Astrocyte (in vitro differentiated cells and primary cell): ENCODE data around the gene DEFB131B. TPM values are rescaled to one million over a fixed set of nuclear protein-coding genes. Genes with fewer than 3 reads are reported as not detected.
A peak's percentile ranks its signal among the peaks of the same experiment; 100 is the strongest.
"Not testable (repeated sequence)": the region's sequence is repeated elsewhere in the genome, so short reads cannot be mapped to it uniquely, and the experiment has no call there.

Source experiments
- DNase-seq: peaks from one replicate; pipeline ENCODE4 v3.0.0-alpha.2; 2010; ENCODE audit warnings: low read depth
- FAIRE-seq: peaks from 2 replicates; lab custom pipeline; 2011; peaks lifted over from hg19 to GRCh38; lab: Jason Lieb, UNC
- H2AFZ ChIP-seq: 2 replicates; pipeline ENCODE4 v1.6.0; 2012; ENCODE audit warnings: low read depth, low read length, inconsistent platforms
- H3K27ac ChIP-seq: 2 replicates; pipeline ENCODE4 v1.5.1; 2011; ENCODE audit warnings: low read depth, low read length, inconsistent platforms
- H3K27me3 ChIP-seq: 2 replicates; pipeline ENCODE4 v1.6.0; 2011; ENCODE audit warnings: low read length, inconsistent platforms; ENCODE audit not compliant: insufficient read depth
- H3K36me3 ChIP-seq: 2 replicates; pipeline ENCODE4 v1.5.1; 2011; ENCODE audit warnings: low read length, inconsistent platforms; ENCODE audit not compliant: insufficient read depth
- H3K4me1 ChIP-seq: 2 replicates; pipeline ENCODE4 v1.5.1; 2011; ENCODE audit warnings: low read length, inconsistent platforms; ENCODE audit not compliant: insufficient read depth
- H3K4me2 ChIP-seq: 2 replicates; pipeline ENCODE4 v1.6.0; 2012; ENCODE audit warnings: low read length, inconsistent platforms
- H3K4me3 ChIP-seq: 2 replicates; pipeline ENCODE4 v1.5.1; 2011; ENCODE audit warnings: low read depth, mild to moderate bottlenecking, low read length, inconsistent platforms; ENCODE audit not compliant: insufficient read depth
- H3K79me2 ChIP-seq: 2 replicates; pipeline ENCODE4 v1.6.0; 2012; ENCODE audit warnings: mild to moderate bottlenecking, low read length, inconsistent platforms; ENCODE audit not compliant: insufficient read depth
- H3K9ac ChIP-seq: 2 replicates; pipeline ENCODE4 v1.6.0; 2012; ENCODE audit warnings: mild to moderate bottlenecking, low read length, inconsistent platforms
- H3K9me3 ChIP-seq: 2 replicates; pipeline ENCODE4 v1.5.1; 2012; ENCODE audit warnings: low read depth, mild to moderate bottlenecking, low read length, inconsistent platforms; ENCODE audit not compliant: insufficient read depth
- H4K20me1 ChIP-seq: 2 replicates; pipeline ENCODE4 v1.6.0; 2012; ENCODE audit warnings: low read length, inconsistent platforms; ENCODE audit not compliant: insufficient read depth
- H3K27ac Mint-ChIP-seq: one replicate; pipeline ENCODE4 v1.8.0; 2021; ENCODE audit warnings: mild to moderate bottlenecking, mixed read lengths; ENCODE audit not compliant: unreplicated experiment
- H3K27me3 Mint-ChIP-seq: one replicate; pipeline ENCODE4 v1.8.0; 2021; ENCODE audit warnings: low read depth, mixed read lengths; ENCODE audit not compliant: unreplicated experiment
- H3K36me3 Mint-ChIP-seq: one replicate; pipeline ENCODE4 v1.8.0; 2021; ENCODE audit warnings: low read depth, mixed read lengths; ENCODE audit not compliant: unreplicated experiment
- H3K4me1 Mint-ChIP-seq: one replicate; pipeline ENCODE4 v1.8.0; 2021; ENCODE audit warnings: low read depth, mixed read lengths; ENCODE audit not compliant: unreplicated experiment
- H3K4me3 Mint-ChIP-seq: one replicate; pipeline ENCODE4 v1.8.0; 2021; ENCODE audit warnings: mild to moderate bottlenecking, moderate library complexity, mixed read lengths; ENCODE audit not compliant: unreplicated experiment
- H3K9me3 Mint-ChIP-seq: one replicate; pipeline ENCODE4 v1.8.0; 2021; ENCODE audit warnings: mild to moderate bottlenecking, mixed read lengths; ENCODE audit not compliant: unreplicated experiment
- CTCF ChIP-seq: IDR thresholded peaks from 2 replicates; pipeline ENCODE4 v1.5.1; 2011; ENCODE audit warnings: low read depth, mild to moderate bottlenecking, inconsistent platforms, low read length, moderate library complexity; ENCODE audit not compliant: insufficient read depth
- total RNA-seq: library from RNA; stranded (reverse); gene quantifications from 2 replicates; pipeline ENCODE4 v1.2.1, GENCODE V29; 2021

The DEFB131B gene
- total RNA-seq, 1 donor from 2014 or later: not detected

- TF ChIP-seq CTCF: peak; percentile 55
- not testable (repeated sequence) for H3K4me2 ChIP-seq, H3K79me2 ChIP-seq, H3K36me3 Mint-ChIP-seq, H3K27me3 Mint-ChIP-seq, H2AFZ ChIP-seq, H3K9me3 Mint-ChIP-seq, H3K27me3 ChIP-seq, H4K20me1 ChIP-seq, H3K4me1 Mint-ChIP-seq, H3K4me3 ChIP-seq, H3K36me3 ChIP-seq, H3K27ac Mint-ChIP-seq, H3K9me3 ChIP-seq, FAIRE-seq, H3K9ac ChIP-seq, H3K4me1 ChIP-seq, H3K4me3 Mint-ChIP-seq, H3K27ac ChIP-seq
- peak; percentile 52 for DNase-seq
Measured at GRCh38 chr11:71863978-71864627, 14.2 kb upstream of the DEFB131B start.

- H4K20me1 ChIP-seq, H3K4me3 ChIP-seq, DNase-seq, H3K4me1 ChIP-seq, H3K9me3 ChIP-seq, H3K4me2 ChIP-seq, H3K27ac Mint-ChIP-seq, H3K9ac ChIP-seq, H3K27me3 ChIP-seq, H3K4me3 Mint-ChIP-seq, H3K36me3 Mint-ChIP-seq, H3K79me2 ChIP-seq, H3K36me3 ChIP-seq, H3K27ac ChIP-seq, H3K27me3 Mint-ChIP-seq, H3K4me1 Mint-ChIP-seq, H2AFZ ChIP-seq, FAIRE-seq, H3K9me3 Mint-ChIP-seq: not testable (repeated sequence)
Measured at GRCh38 chr11:71867209-71867608, 11.0 kb upstream of the DEFB131B start.

GRCh38 chr11:71869931-71870330 is 8.3 kb upstream of the DEFB131B start:
- H2AFZ ChIP-seq, FAIRE-seq, H4K20me1 ChIP-seq, H3K79me2 ChIP-seq, H3K27me3 Mint-ChIP-seq, H3K9me3 ChIP-seq, H3K27me3 ChIP-seq, H3K9me3 Mint-ChIP-seq, H3K4me3 ChIP-seq, H3K4me2 ChIP-seq, DNase-seq, H3K27ac Mint-ChIP-seq, H3K27ac ChIP-seq, H3K4me1 Mint-ChIP-seq, H3K4me1 ChIP-seq, H3K36me3 Mint-ChIP-seq, H3K36me3 ChIP-seq, H3K4me3 Mint-ChIP-seq, H3K9ac ChIP-seq: not testable (repeated sequence)

GRCh38 chr11:71870661-71871060 is 7.6 kb upstream of the DEFB131B start:
- H3K4me1 ChIP-seq, H2AFZ ChIP-seq, H3K9me3 ChIP-seq, H3K36me3 ChIP-seq, H3K9ac ChIP-seq, H3K27me3 ChIP-seq, H3K4me2 ChIP-seq, H4K20me1 ChIP-seq, H3K36me3 Mint-ChIP-seq, H3K4me3 Mint-ChIP-seq, H3K27me3 Mint-ChIP-seq, H3K79me2 ChIP-seq, H3K27ac ChIP-seq, DNase-seq, H3K9me3 Mint-ChIP-seq, H3K27ac Mint-ChIP-seq, H3K4me1 Mint-ChIP-seq, FAIRE-seq, H3K4me3 ChIP-seq: not testable (repeated sequence)

- H3K9ac ChIP-seq, H3K79me2 ChIP-seq, DNase-seq, H3K27ac ChIP-seq, H3K27ac Mint-ChIP-seq, H3K4me1 ChIP-seq, H3K9me3 Mint-ChIP-seq, H3K27me3 Mint-ChIP-seq, H4K20me1 ChIP-seq, H3K4me3 Mint-ChIP-seq, H2AFZ ChIP-seq, H3K36me3 ChIP-seq, H3K27me3 ChIP-seq, FAIRE-seq, H3K4me2 ChIP-seq, H3K9me3 ChIP-seq, H3K36me3 Mint-ChIP-seq, H3K4me1 Mint-ChIP-seq, H3K4me3 ChIP-seq: not testable (repeated sequence)
Measured at GRCh38 chr11:71876262-71876661, 2.0 kb upstream of the DEFB131B start.
